ENCODE measurements around the gene PARP3.
A peak's percentile ranks its signal among the peaks of the same experiment; 100 is the strongest.

PARP3 gene

DNA sequence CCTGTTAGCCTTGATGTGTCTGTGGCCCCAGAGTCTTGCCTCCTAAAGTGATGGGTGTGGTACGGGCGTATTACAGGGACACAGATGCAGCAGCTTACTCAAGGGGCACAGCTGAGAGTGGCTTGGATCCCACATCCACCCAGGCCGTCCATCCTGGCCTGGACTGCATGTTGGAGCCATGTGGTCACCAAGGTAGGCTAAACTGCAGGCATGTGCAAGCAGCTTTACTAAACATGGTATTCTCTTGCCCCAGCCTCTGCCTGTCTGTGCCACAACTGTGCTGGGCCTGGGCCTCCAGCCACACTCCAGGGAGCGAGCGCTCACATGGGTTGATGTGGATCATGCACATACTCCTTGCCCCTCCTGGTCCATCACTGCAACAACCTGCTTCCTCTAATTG lies 7.0 kb downstream of the PARP3 start:
- DNase-seq = no peak

GRCh38 chr3:51950899-51951298 lies 8.7 kb downstream of the PARP3 start:
- DNase-seq = no peak

- DNase-seq = no peak
Measured at GRCh38 chr3:51953445-51953844, 11.3 kb downstream of the PARP3 start.

GRCh38 chr3:51954105-51954504 lies 11.9 kb downstream of the PARP3 start:
- no peak for DNase-seq

- DNase-seq = no peak
Measured at GRCh38 chr3:51954713-51955112, 12.6 kb downstream of the PARP3 start.

DNA sequence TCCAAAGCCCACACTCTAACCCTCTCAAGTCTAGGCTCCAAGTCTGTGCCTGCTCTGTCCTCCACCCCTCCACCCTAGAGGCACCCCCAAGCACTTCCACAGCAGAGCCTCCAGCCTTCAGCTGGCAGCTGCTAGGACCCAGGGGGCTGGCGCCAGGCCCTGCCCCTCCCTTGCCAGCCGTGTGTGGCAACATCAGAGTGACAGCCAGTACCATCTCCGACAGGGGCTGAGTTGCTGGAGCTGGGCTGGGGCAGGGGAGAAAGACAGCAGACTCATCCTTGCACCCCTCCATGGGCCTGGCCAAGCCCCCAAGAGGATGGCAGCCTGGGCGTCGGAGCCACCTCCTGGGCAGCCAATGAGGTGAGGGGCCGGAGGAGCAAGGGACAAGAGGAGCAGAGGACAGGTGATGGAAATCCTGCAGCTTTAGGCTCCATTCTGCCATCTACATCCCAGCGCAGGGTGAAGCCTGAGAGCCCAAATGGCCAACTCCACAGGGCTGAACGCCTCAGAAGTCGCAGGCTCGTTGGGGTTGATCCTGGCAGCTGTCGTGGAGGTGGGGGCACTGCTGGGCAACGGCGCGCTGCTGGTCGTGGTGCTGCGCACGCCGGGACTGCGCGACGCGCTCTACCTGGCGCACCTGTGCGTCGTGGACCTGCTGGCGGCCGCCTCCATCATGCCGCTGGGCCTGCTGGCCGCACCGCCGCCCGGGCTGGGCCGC lies 13.2 kb downstream of the PARP3 start, which contains the start of gene GPR62:
Gene GPR62 (plus strand): TSS at position 207 of the 718 bp plus-strand sequence. CDS start 272 bp downstream, at position 479.
- no peak for DNase-seq

DNA sequence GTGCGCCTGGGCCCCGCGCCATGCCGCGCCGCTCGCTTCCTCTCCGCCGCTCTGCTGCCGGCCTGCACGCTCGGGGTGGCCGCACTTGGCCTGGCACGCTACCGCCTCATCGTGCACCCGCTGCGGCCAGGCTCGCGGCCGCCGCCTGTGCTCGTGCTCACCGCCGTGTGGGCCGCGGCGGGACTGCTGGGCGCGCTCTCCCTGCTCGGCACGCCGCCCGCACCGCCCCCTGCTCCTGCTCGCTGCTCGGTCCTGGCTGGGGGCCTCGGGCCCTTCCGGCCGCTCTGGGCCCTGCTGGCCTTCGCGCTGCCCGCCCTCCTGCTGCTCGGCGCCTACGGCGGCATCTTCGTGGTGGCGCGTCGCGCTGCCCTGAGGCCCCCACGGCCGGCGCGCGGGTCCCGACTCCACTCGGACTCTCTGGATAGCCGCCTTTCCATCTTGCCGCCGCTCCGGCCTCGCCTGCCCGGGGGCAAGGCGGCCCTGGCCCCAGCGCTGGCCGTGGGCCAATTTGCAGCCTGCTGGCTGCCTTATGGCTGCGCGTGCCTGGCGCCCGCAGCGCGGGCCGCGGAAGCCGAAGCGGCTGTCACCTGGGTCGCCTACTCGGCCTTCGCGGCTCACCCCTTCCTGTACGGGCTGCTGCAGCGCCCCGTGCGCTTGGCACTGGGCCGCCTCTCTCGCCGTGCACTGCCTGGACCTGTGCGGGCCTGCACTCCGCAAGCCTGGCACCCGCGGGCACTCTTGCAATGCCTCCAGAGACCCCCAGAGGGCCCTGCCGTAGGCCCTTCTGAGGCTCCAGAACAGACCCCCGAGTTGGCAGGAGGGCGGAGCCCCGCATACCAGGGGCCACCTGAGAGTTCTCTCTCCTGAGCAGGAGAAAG lies 14.0 kb downstream of the PARP3 start:
- peak; percentile 33 for DNase-seq

GRCh38 chr3:51957520-51958205 lies 15.5 kb downstream of the PARP3 start:
- DNase-seq = no peak

DNA sequence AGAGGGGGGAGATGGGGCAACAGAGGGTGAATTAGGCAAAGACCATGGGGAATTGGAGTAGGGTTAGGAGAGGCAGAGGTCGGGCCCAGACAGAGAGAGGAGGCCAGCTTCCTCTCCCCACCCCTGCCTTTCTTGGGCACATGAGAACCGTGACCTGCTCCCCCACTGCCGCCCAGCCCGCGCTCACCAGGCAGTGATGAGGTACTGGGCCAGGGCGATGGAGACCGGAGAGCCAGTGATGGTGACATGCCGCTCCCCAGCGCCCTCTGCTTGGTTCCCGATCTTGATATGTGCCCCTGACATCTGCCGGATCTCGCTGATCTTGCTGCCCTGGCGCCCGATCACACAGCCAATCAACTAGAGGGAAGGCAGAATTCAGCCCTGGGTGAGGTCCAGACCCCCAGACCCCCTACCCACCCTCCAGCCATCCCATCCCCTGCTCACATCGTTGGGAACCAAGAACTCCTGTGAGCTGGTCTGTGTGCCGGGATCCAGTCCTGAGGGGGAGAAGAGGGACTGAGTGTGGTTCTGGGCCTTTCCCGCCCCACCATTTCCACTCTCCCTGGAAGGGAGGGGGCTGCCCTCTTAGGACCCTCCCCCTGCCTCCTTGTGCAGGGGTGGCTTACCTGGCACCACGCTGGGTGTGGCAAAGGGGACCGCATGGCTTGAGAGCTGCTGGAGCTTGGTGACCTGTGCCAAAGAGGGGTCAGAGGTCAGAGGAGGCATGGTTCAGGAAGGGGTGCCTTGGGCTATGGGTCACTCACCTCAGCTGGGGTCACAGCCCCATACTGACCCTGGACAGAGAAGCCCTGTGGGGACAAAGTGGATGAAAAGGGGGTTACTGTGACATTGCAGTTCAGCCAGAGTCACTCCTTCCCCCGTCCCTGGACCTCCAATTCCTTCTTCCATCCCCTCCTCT lies 16.7 kb downstream of the PARP3 start:
- DNase-seq = no peak

DNA sequence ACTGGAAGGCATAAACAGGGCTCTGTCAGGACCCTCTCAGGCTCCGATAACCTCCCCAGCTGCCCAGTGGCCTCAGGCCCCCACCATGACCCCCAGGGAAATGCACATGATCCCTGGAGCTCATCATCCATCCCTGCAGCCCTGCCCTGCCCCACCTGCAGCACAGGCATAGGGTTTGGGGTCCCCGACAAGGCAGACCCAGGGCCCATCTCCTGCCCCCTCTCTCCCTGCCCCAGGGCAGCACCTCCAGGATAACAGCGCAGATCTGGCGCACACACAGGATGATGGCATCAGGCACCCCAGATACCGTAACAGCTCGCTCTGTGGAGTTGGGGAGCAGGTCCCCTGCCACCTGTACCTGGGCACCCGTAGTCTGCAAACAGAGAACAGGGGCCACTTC lies 17.5 kb downstream of the PARP3 start:
- no peak for DNase-seq

DNA sequence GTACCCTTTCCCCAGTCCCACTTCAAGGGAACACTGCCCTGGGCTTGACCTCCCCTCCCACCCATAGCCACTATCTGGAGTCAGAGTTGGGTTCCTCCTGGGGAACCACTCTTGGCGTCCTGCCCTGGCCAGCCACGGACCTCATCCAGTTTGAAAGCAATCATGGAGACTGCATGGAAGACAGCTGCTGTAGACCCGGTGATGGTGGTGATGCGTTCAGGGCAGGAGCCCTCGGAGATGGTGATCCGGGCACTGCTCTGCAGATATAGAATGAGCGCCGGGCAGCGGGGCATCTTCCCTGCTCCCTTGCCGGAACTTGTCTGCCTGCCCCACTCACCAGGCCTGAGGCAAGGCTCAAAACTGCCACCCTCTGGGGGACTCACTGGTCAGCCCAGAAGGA lies 18.2 kb downstream of the PARP3 start:
- DNase-seq = no peak

DNA sequence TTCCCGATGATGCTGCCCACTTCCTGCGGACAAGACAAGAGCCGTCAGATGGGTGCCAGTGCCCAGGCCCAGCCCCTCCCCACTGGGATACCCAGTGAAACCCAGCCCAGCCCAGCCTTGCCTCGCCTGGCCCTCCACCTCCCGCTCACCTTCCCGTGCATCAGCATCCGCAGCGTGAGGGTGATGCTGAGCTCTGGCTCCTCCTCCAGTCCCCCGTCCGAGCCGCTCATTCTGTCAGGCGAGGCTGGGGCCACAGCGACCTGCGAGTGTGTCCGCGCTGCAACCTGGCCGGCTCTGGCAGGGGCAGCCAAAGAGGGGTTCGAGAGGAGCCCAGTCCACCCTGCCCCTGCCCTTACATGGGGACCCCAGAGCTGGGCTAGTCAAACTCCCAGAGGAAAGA lies 18.8 kb downstream of the PARP3 start:
- DNase-seq = no peak

- no peak for DNase-seq
Measured at GRCh38 chr3:51961602-51962569, 19.7 kb downstream of the PARP3 start.

- no peak for DNase-seq
Measured at GRCh38 chr3:51962854-51963530, 20.8 kb downstream of the PARP3 start.

- no peak for DNase-seq
Measured at GRCh38 chr3:51963951-51964451, 21.8 kb downstream of the PARP3 start.

DNA sequence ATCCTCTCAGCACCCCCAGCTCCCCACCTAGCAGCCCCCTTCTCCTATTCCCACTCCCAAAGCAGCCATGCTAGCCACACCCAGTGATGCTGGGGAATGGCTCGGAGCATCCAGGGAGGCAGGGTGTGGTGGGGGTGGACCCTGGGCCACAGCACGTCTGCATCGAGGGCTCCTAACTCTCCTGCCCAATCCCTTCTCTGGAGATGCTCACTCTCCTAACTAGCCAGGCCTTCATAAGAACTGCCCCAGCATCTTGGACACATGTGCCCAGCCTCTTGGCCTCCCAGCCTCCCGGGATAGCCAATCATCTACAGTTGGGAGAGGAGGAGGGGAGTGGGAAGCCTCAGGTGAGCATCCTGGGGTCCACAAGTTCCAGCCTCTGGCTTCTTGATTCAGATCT lies 22.4 kb downstream of the PARP3 start:
- DNase-seq = no peak

DNA sequence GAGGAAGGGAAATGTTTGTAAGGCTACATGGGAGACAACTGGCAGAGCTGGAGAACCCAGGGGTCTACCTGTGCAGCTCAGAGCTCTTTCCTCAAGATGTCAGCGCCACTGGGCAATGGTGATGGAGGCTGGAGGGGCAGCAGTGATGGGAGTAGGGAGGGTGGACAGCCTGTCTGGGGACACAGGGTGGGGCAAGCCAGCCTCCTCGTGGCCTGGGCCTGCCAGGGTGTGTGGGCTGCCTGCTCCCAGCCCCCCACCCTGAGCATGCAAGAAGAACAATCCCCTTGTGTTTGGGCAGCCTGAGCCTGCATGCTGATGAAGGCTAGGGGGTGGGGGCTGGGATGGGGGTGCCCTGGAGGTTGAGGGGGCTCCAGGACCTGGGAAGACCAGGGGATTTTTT lies 23.9 kb downstream of the PARP3 start:
- no peak for DNase-seq

DNA sequence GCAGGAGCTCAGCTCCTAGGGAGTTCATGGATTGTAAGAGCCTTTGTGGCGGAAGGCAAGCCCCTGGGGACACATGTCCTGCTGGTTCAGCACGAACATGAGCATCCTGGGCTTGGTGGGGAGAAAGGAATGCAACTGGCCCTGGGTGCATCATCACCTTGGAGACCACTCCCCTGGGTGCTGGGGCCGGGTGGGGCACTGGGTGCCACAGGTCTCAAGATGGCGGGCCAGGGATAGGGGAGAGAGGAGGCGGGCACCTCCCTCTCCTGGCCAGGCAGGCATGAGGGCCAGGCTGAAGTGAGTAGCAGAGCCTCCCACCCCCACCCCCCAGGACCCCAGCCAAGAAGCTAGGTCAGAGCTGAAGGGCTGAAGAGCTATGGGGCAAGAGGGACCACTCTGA lies 24.3 kb downstream of the PARP3 start:
- no peak for DNase-seq

DNA sequence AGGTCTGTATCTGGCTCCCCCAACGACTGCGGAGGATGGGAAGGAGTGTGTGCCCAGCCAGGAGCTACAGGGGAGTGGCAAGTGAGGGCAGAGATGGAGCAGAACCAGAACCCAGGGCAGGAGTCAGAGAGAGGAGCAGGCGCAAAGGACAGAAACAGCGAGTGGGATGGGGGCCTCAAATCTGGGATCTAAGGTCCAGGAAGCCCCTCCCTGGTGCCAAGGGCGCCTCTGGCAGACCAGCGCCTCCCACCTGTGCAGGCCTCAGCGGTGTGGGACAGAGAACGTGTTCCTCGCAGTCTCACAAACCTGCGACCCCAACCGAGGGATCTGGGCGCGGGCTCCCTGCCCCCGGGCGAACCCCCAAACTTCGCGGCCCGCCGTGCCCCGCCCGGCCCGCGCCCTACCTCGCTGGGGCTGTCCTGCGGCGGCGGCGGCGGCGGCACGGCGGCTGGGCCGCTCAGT lies 24.8 kb downstream of the PARP3 start:
- no peak for DNase-seq

All from activated gamma-delta T cell treated with Interleukin-2 at 50 U/mL for 16 hours (primary cell).